ENCODE results near the gene CNDP2. TPM values are rescaled to one million over a fixed set of nuclear protein-coding genes. Genes with fewer than 3 reads are reported as not detected.

Gene CNDP2
- total RNA-seq, 1 experiment from 2014 or later = 52.7 TPM

DNA sequence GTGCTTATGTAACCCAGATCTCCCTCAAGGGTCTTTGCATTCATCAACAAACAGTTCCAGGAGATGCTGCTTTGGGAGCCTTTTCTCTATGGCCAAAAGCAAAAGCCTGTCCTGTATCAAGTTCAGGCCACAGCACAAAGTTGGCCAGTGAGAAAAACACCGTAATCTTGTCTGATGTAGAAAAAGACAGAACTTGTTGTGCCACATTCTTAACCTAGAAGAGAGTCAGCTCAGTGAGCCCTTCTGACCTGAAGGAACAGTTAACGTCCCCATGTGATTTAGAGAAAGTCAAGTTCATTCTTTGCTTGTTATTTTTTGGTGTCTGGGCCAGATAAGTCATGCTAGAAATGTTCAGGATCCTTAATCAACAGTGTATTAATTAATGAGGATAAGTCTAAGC is 30.3 kb downstream of the CNDP2 start:
- Histone ChIP-seq H3K27me3 (no peaks in the 10 kb centered on the region), H3K9me3 (replicated peaks) (no peaks in the 10 kb centered on the region), H3K4me3 (no peak overlapping the region), H3K27ac (no peak overlapping the region), H3K4me1 (no peaks in the 10 kb centered on the region), H3K36me3 (no peaks in the 10 kb centered on the region)
- DNase-seq = no peak

DNA sequence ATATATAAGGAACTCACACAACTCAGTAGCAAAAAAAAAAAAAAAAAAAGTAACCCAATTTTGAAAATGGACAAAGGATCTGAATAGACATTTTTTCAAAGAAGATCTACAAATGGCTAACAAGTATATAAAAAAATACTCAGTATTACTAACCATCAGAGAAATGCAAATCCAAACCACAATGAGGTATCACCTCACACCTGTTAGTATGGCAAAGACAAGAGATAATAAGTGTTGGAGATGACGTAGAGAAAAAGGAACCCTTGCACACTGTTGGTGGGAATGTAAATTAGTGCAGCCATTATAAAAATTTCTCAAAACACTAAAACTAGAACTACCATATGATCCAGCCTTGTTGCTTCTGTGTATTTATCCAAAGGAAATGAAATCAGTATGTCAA is 32.3 kb downstream of the CNDP2 start:
- no peak for DNase-seq
- Histone ChIP-seq H3K27ac (no peak overlapping the region), H3K4me3 (no peak overlapping the region), H3K27me3 (no peaks in the 10 kb centered on the region), H3K9me3 (replicated peaks) (no peaks in the 10 kb centered on the region), H3K36me3 (no peaks in the 10 kb centered on the region), H3K4me1 (no peaks in the 10 kb centered on the region)

DNA sequence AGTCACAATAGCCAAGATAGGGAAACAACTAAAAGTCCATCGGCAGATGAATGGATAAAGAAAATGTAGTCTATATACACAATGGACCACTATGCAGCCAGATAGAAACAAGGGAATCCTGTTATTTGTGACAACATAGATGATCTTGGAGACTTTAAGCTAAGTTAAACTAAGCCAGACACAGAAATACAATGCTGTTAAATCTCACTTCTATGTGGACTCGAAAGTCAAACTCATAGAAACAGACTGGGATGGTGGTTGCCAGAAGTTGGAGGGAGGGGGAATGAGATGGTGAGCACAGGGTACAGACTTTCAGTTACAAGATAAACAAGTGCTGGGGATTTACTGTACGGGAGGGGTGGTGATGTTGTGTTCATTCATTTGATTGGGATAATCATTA is 32.8 kb downstream of the CNDP2 start:
- Histone ChIP-seq H3K4me1 (no peaks in the 10 kb centered on the region), H3K36me3 (no peaks in the 10 kb centered on the region), H3K27ac (no peak overlapping the region), H3K4me3 (no peak overlapping the region), H3K27me3 (no peaks in the 10 kb centered on the region), H3K9me3 (replicated peaks) (no peaks in the 10 kb centered on the region)
- DNase-seq = no peak

- H3K9me3 ChIP-seq (replicated peaks) = no peaks in the 10 kb centered on the region
- no peak overlapping the region for H3K27ac ChIP-seq
- H3K4me1 ChIP-seq = no peaks in the 10 kb centered on the region
- H3K4me3 ChIP-seq = no peak overlapping the region
- no peaks in the 10 kb centered on the region for H3K36me3 ChIP-seq
- no peaks in the 10 kb centered on the region for H3K27me3 ChIP-seq
- no peak for DNase-seq
These were observed 33.2 kb downstream of the CNDP2 start for GRCh38 chr18:74529378-74529777.

- no peak overlapping the region for H3K27ac ChIP-seq
- H3K9me3 ChIP-seq (replicated peaks) = no peaks in the 10 kb centered on the region
- H3K4me1 ChIP-seq = no peaks in the 10 kb centered on the region
- no peaks in the 10 kb centered on the region for H3K36me3 ChIP-seq
- H3K4me3 ChIP-seq = no peak overlapping the region
- DNase-seq = no peak
- no peaks in the 10 kb centered on the region for H3K27me3 ChIP-seq
These were observed 33.8 kb downstream of the CNDP2 start for GRCh38 chr18:74529811-74530583.

DNA sequence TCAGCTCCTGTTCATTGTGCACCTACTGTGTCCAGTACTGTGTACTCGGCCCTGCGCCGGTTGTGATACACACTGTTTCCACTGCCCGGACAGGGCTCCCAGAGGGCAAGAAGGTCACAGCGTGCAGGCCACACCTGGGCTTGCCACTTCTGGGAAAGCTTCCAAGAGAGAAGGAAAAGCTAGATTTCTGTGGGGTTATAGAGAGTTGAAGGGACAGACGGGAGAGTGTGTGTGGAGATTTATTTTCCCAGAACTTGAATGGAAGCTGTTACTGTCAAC is 34.4 kb downstream of the CNDP2 start:
- Histone ChIP-seq H3K4me3 (no peak overlapping the region), H3K27me3 (no peaks in the 10 kb centered on the region), H3K4me1 (no peaks in the 10 kb centered on the region), H3K9me3 (replicated peaks) (no peaks in the 10 kb centered on the region), H3K27ac (no peak overlapping the region), H3K36me3 (no peaks in the 10 kb centered on the region)
- no peak for DNase-seq

DNA sequence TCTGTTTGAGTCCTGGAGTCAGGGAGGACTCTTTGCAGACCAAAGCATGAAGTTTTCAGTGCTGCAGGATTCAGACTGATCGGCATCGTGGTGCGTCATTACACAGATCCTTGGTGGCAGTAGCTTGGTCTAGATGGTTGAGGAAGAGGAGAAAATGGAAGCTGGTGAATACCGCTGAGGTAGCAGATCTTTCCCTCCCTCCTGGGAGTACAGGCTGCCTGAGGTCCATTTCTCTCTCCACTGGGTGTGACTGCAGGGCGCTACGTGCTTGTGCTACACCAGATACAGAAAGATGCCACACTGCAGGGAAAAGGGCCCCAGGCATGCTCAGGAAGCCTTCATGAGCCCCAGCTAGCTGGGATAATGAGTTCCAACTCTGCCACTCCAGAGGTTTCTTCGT is 34.9 kb downstream of the CNDP2 start:
- Histone ChIP-seq H3K9me3 (replicated peaks) (no peaks in the 10 kb centered on the region), H3K36me3 (no peaks in the 10 kb centered on the region), H3K27ac (no peak overlapping the region), H3K4me3 (no peak overlapping the region), H3K4me1 (no peaks in the 10 kb centered on the region), H3K27me3 (no peaks in the 10 kb centered on the region)
- DNase-seq = no peak

DNA sequence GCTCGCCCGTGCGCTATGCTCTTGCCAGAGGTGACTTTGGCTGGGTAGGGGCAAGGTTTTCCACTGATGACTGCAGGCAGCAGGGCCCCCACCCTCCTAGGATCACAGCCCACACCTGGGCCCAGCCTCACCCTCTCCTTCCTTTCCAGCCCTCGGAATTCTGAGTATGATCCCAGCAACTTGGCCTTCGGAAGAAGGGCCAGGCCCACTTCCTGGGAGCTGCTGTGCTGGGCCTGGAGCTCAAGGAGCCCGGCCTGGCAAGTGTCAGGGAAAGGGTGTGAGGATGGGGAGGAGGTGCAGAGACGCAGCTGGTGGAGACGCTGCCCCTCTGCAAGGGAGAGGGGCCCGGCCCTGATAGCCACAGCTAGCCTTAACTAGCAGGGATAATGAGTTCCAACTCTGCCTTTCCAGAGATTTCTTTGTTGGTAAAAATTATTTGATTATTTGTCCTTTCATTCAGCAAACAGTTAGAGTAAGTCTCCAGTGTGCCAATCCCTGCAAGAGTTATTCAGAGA is 36.4 kb downstream of the CNDP2 start:
- Histone ChIP-seq H3K27ac (no peak overlapping the region), H3K4me3 (no peak overlapping the region), H3K27me3 (no peaks in the 10 kb centered on the region), H3K9me3 (replicated peaks) (no peaks in the 10 kb centered on the region), H3K36me3 (no peaks in the 10 kb centered on the region), H3K4me1 (no peaks in the 10 kb centered on the region)
- DNase-seq = no peak

GRCh38 chr18:74533666-74534065 is 37.5 kb downstream of the CNDP2 start:
- H3K27ac ChIP-seq = no peak overlapping the region
- no peaks in the 10 kb centered on the region for H3K27me3 ChIP-seq
- no peak for DNase-seq
- H3K4me3 ChIP-seq = no peak overlapping the region
- no peaks in the 10 kb centered on the region for H3K9me3 ChIP-seq (replicated peaks)
- no peaks in the 10 kb centered on the region for H3K4me1 ChIP-seq
- no peaks in the 10 kb centered on the region for H3K36me3 ChIP-seq

GRCh38 chr18:74534150-74534969 is 38.2 kb downstream of the CNDP2 start, which contains the start of gene CNDP1:
TSS of gene CNDP1 (plus strand) at chr18:74534500. CDS start at chr18:74534668, 168 bp downstream.
- DNase-seq = no peak
- H3K9me3 ChIP-seq (replicated peaks) = no peaks in the 10 kb centered on the region

GRCh38 chr18:74534981-74535649 is 39.0 kb downstream of the CNDP2 start:
- no peak overlapping the region for H3K4me3 ChIP-seq
- H3K4me1 ChIP-seq = no peaks in the 10 kb centered on the region
- no peaks in the 10 kb centered on the region for H3K36me3 ChIP-seq
- H3K27ac ChIP-seq = no peak overlapping the region
- no peaks in the 10 kb centered on the region for H3K9me3 ChIP-seq (replicated peaks)
- no peak for DNase-seq
- H3K27me3 ChIP-seq = no peaks in the 10 kb centered on the region

More at GRCh38 chr18:74534150-74534969, 38.2 kb downstream of the CNDP2 start, which contains the start of gene CNDP1:
- H3K27ac ChIP-seq = no peak within 1 kb of the TSS
- no peak within 1 kb of the TSS for H3K4me3 ChIP-seq
- H3K27me3 ChIP-seq = no peaks in the 10 kb centered on the region
- H3K4me1 ChIP-seq = no peaks in the 10 kb centered on the region
- no peaks in the 10 kb centered on the region for H3K36me3 ChIP-seq

DNA sequence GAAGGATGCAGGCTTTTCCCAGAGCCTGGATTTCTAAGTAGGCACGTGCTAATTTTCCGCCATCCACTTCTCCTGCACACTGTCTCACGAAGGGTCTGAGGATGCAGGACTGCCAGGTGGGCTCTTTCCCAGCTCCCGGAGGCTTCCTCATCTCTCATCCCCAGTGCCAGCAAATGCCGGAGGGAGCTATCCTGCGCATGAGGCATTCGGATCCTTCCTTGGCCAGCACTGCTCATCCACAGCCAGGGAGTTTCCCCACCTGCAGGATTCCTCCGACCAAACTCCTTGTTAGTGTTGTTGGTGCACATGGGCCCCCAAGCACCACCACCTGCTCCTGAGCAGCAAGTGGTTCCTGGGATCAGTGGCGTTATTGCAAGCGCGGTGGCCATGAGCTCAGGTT is 43.1 kb downstream of the CNDP2 start:
- Histone ChIP-seq H3K27ac (no peak overlapping the region), H3K36me3 (no peaks in the 10 kb centered on the region), H3K4me3 (no peak overlapping the region), H3K27me3 (no peaks in the 10 kb centered on the region), H3K4me1 (no peaks in the 10 kb centered on the region), H3K9me3 (replicated peaks) (no peaks in the 10 kb centered on the region)
- DNase-seq = no peak

DNA sequence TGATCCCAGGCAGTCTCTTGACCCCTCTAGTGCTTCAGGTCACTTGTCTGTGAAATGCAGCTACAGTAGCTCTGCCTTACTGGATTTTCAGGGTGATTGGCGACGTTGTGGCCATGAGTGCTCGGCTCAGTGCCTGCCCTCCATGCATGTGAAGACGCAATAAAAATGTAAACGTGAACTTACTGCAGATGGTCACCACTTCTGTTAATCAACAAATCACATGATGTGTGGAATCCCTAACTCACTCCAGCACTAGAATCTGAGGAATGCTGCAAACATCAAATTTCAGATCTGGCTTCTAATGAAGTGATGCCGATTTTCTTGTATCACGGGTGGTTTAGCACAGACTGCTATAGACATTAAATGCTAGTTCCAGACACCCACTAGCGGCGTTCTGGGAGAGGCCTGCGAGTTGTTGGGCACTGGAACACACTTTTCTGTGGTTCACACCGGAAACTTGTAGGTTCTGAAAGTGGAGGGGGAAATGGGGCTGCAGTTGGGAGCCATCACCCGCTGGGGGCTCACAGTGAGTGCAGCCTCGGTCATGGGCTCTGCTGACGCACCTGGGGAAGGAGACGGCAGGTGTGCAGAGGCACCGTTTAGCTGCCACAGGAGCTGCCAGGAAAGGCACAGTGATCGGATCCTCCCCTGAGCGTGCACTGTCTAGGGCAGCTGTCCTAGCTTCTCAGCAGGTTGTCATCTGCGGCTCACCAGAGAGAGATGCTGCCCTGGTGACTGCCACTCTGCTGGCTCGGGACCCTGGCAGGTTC is 44.7 kb downstream of the CNDP2 start:
- peak in 1 of 2 experiments; percentile 16 for DNase-seq
- no peak overlapping the region for H3K4me3 ChIP-seq
- H3K27ac ChIP-seq = no peak overlapping the region
- H3K4me1 ChIP-seq = no peaks in the 10 kb centered on the region
- H3K9me3 ChIP-seq (replicated peaks) = no peaks in the 10 kb centered on the region
- no peaks in the 10 kb centered on the region for H3K36me3 ChIP-seq
- no peaks in the 10 kb centered on the region for H3K27me3 ChIP-seq

DNA sequence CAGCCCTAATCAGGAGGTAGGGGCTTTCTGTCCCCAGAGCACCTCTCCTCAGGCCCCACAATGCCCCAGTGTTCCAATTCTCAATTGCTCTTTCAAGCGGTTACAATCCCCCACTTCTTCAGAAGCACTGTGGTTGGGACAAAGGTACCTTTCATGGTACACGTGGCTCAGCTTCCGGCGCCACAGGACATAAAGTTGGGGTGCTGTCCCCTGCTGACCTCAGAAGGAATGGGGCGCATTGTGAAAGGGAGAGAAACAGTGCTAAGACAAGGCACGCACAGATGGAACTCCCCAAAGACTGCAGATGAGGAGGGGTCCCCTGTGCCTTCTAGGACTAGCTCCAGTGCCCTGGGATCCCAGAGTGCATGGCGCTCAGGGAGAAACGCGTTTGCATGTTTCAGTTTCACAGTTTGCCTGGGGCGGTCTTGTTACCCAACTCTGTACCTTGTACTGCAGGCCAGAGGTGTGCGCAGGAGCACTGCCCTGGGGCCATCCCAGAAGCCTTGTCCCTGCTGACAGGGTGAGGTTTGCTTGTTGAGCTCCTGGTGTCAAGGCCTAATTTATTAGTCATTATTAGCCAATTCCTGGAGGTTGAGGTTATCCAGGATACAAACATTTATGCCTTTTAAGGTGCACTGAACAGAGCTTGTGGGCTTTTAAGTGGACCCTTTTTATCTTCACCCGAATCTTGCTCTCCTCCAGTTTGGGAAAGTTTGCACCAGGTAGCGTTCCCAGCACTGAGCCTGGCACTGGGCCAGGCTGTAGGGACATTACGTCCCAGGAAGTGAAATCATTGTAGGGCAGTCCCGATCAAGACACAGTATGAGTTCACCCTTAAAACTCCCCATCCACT is 45.8 kb downstream of the CNDP2 start:
- no peak overlapping the region for H3K4me3 ChIP-seq
- DNase-seq = no peak
- no peaks in the 10 kb centered on the region for H3K36me3 ChIP-seq
- H3K27me3 ChIP-seq = no peaks in the 10 kb centered on the region
- H3K9me3 ChIP-seq (replicated peaks) = no peaks in the 10 kb centered on the region
- H3K27ac ChIP-seq = no peak overlapping the region
- H3K4me1 ChIP-seq = no peaks in the 10 kb centered on the region

Measured in SJCRH30 (cell line).